Measurements from ENCODE around the gene TRAF6.
A peak's percentile ranks its signal among the peaks of the same experiment; 100 is the strongest.

Gene TRAF6

GRCh38 chr11:36467012-36467411 lies 43.1 kb downstream of the TRAF6 start:
- TF ChIP-seq CTCF (IDR thresholded peaks at IDR 0.05; ENCODE audit: insufficient read depth, low read length) = no peak
- H3K27me3 ChIP-seq (ENCODE audit: insufficient read depth, poor library complexity, severe bottlenecking) = no peaks in the 10 kb centered on the region
- DNase-seq (ENCODE audit: low read depth in 1 of 2, low spot score in 1 of 2) = peak in 1 of 2 experiments; percentile 37
- H3K27ac ChIP-seq (replicated peaks) = no peak overlapping the region
- no peak overlapping the region for H3K4me3 ChIP-seq (replicated peaks; ENCODE audit: insufficient read depth, low read length)

GRCh38 chr11:36465449-36466163 lies 44.5 kb downstream of the TRAF6 start:
- no peaks in the 10 kb centered on the region for H3K27me3 ChIP-seq (ENCODE audit: insufficient read depth, poor library complexity, severe bottlenecking)
- DNase-seq (ENCODE audit: low read depth in 1 of 2, low spot score in 1 of 2) = no peak
- no peak overlapping the region for H3K4me3 ChIP-seq (replicated peaks; ENCODE audit: insufficient read depth, low read length)
- H3K27ac ChIP-seq (replicated peaks) = no peak overlapping the region
- TF ChIP-seq POLR2AphosphoS5 (IDR thresholded peaks at IDR 0.05; ENCODE audit: low read depth) = no peak
- TF ChIP-seq, protein P1, sequence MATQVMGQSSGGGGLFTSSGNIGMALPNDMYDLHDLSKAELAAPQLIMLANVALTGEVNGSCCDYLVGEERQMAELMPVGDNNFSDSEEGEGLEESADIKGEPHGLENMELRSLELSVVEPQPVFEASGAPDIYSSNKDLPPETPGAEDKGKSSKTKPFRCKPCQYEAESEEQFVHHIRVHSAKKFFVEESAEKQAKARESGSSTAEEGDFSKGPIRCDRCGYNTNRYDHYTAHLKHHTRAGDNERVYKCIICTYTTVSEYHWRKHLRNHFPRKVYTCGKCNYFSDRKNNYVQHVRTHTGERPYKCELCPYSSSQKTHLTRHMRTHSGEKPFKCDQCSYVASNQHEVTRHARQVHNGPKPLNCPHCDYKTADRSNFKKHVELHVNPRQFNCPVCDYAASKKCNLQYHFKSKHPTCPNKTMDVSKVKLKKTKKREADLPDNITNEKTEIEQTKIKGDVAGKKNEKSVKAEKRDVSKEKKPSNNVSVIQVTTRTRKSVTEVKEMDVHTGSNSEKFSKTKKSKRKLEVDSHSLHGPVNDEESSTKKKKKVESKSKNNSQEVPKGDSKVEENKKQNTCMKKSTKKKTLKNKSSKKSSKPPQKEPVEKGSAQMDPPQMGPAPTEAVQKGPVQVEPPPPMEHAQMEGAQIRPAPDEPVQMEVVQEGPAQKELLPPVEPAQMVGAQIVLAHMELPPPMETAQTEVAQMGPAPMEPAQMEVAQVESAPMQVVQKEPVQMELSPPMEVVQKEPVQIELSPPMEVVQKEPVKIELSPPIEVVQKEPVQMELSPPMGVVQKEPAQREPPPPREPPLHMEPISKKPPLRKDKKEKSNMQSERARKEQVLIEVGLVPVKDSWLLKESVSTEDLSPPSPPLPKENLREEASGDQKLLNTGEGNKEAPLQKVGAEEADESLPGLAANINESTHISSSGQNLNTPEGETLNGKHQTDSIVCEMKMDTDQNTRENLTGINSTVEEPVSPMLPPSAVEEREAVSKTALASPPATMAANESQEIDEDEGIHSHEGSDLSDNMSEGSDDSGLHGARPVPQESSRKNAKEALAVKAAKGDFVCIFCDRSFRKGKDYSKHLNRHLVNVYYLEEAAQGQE (IDR thresholded peaks at IDR 0.05; ENCODE audit: insufficient replicate concordance, low read depth) = no peak
- TF ChIP-seq GABPA (IDR thresholded peaks at IDR 0.05; ENCODE audit: low read depth) = no peak
- no peak for TF ChIP-seq SPI1 (IDR thresholded peaks at IDR 0.05; ENCODE audit: borderline replicate concordance, low read depth)
- TF ChIP-seq CTCF (IDR thresholded peaks at IDR 0.05; ENCODE audit: insufficient read depth, low read length) = no peak

DNA sequence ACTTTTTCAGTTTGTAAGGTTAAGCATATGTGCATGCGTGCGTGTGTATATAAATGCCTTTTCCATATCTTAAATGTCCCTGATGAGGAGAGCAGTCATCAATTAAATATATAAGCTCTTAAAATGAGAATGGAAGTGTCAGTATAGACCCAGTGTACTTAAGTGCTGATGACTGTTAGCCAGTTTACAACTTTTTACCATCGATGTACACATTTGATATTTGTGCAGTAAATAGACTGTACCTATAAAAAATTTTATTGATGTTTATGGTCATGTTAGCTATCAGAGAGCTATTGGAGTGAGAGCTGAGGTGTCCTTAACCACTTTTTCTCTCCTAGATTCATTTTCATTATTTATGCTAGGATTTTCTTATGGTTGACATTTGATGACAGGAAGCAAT lies 45.4 kb downstream of the TRAF6 start:
- no peaks in the 10 kb centered on the region for H3K27me3 ChIP-seq (ENCODE audit: insufficient read depth, poor library complexity, severe bottlenecking)
- no peak overlapping the region for H3K4me3 ChIP-seq (replicated peaks; ENCODE audit: insufficient read depth, low read length)
- DNase-seq (ENCODE audit: low read depth in 1 of 2, low spot score in 1 of 2) = no peak
- TF ChIP-seq GABPA (IDR thresholded peaks at IDR 0.05; ENCODE audit: low read depth) (no peak), CTCF (IDR thresholded peaks at IDR 0.05; ENCODE audit: insufficient read depth, low read length) (no peak), SPI1 (IDR thresholded peaks at IDR 0.05; ENCODE audit: borderline replicate concordance, low read depth) (no peak), POLR2AphosphoS5 (IDR thresholded peaks at IDR 0.05; ENCODE audit: low read depth) (no peak)
- TF ChIP-seq, protein P1 (IDR thresholded peaks at IDR 0.05; ENCODE audit: insufficient replicate concordance, low read depth) = no peak
- no peak overlapping the region for H3K27ac ChIP-seq (replicated peaks)

GRCh38 chr11:36463781-36464180 lies 46.3 kb downstream of the TRAF6 start:
- no peak for DNase-seq (ENCODE audit: low read depth in 1 of 2, low spot score in 1 of 2)
- no peaks in the 10 kb centered on the region for H3K27me3 ChIP-seq (ENCODE audit: insufficient read depth, poor library complexity, severe bottlenecking)
- TF ChIP-seq, protein P1 (IDR thresholded peaks at IDR 0.05; ENCODE audit: insufficient replicate concordance, low read depth) = no peak
- no peak for TF ChIP-seq CTCF (IDR thresholded peaks at IDR 0.05; ENCODE audit: insufficient read depth, low read length)
- no peak overlapping the region for H3K27ac ChIP-seq (replicated peaks)
- H3K4me3 ChIP-seq (replicated peaks; ENCODE audit: insufficient read depth, low read length) = no peak overlapping the region
